Measurements from ENCODE around the gene GHSR.

DNA sequence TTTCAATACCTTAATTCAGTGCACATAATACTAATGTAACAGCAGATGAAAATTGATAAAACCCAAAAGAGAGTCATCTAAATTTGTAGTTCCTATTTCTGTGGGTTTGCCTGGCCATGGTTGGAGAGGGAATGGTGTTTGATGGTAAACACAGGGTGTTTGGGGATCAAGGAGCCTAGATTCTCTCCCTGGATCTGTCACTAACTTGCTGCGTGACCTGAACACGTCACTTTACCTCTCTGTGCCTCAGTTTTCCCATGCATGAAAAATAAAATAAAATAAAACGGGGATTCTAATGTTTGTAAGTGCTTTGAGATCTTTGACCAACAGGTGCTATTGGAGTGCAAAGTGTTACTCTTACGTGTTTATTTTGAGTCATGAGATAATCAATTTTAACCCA is 49.8 kb downstream of the GHSR start:
- no peak for TF ChIP-seq POLR2A (IDR thresholded peaks at IDR 0.05)
- TF ChIP-seq, protein P1, sequence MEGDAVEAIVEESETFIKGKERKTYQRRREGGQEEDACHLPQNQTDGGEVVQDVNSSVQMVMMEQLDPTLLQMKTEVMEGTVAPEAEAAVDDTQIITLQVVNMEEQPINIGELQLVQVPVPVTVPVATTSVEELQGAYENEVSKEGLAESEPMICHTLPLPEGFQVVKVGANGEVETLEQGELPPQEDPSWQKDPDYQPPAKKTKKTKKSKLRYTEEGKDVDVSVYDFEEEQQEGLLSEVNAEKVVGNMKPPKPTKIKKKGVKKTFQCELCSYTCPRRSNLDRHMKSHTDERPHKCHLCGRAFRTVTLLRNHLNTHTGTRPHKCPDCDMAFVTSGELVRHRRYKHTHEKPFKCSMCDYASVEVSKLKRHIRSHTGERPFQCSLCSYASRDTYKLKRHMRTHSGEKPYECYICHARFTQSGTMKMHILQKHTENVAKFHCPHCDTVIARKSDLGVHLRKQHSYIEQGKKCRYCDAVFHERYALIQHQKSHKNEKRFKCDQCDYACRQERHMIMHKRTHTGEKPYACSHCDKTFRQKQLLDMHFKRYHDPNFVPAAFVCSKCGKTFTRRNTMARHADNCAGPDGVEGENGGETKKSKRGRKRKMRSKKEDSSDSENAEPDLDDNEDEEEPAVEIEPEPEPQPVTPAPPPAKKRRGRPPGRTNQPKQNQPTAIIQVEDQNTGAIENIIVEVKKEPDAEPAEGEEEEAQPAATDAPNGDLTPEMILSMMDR (IDR thresholded peaks at IDR 0.05) = no peak
